ENCODE measurements around the gene CSNK2A3.

GRCh38 chr11:11329062-11329806 is 23.8 kb downstream of the CSNK2A3 start:
- no peak for TF ChIP-seq CTCF (IDR thresholded peaks at IDR 0.05; ENCODE audit: insufficient read depth, low read length)
- no peak for TF ChIP-seq POLR2AphosphoS5 (IDR thresholded peaks at IDR 0.05; ENCODE audit: low read depth)
- TF ChIP-seq REST (IDR thresholded peaks at IDR 0.05; ENCODE audit: insufficient replicate concordance, low read depth): no peak
